CD4-positive, alpha-beta T cell (primary cell): ENCODE measurements around the gene SLC7A5. TPM values are rescaled to one million over a fixed set of nuclear protein-coding genes. Genes with fewer than 3 reads are reported as not detected.
"Not testable (repeated sequence)": the region's sequence is repeated elsewhere in the genome, so short reads cannot be mapped to it uniquely, and the experiment has no call there.

Experiments
- ATAC-seq: fragments of 200-7000 bp; cut with Tn5 transposase; one replicate; pipeline ENCODE4 v1.10.0; 2022; ENCODE audit warnings: mild to moderate bottlenecking; ENCODE audit not compliant: poor library complexity
- CTCF ChIA-PET: fragments of 350-600 bp; sonication (Branson Sonifier 250); formaldehyde crosslinking; loops from one replicate; lab custom pipeline; 2021; ENCODE audit warnings: antibody characterized with exemption, inconsistent platforms; lab: Charles Lee
- POLR2A ChIA-PET: fragments of 350-600 bp; sonication (Branson Sonifier 250); formaldehyde crosslinking; loops from one replicate; lab custom pipeline; 2021; ENCODE audit warnings: antibody characterized with exemption, inconsistent platforms; lab: Charles Lee
- DNase-seq, 14 experiments: peaks; one replicate each; pipeline ENCODE4 v3.0.0-alpha.2; 2013 to 2020; ENCODE audit warnings: mixed read lengths in 2 of 14
- H3K27ac ChIP-seq, 2 donors: one replicate each; pipeline versions ENCODE4 v1.5.1 to v1.7.0; 2013; ENCODE audit warnings: low read length in 2 of 2, low read depth in 1 of 2, mild to moderate bottlenecking in 1 of 2
- H3K27me3 ChIP-seq, 2 experiments: 1 replicate in 1 of 2; 2 replicates in 1 of 2; pipeline versions ENCODE4 v1.6.1 to v1.7.0; 2013; ENCODE audit warnings: low read length in 2 of 2, control low read depth in 1 of 2, mild to moderate bottlenecking in 1 of 2, moderate library complexity in 1 of 2; ENCODE audit not compliant: insufficient read depth in 2 of 2, control insufficient read depth in 1 of 2
- H3K36me3 ChIP-seq: one replicate; pipeline ENCODE4 v1.6.1; 2013; ENCODE audit warnings: low read length, control low read depth; ENCODE audit not compliant: insufficient read depth
- H3K4me1 ChIP-seq: one replicate; pipeline ENCODE4 v1.6.1; 2013; ENCODE audit warnings: low read length, control low read depth; ENCODE audit not compliant: insufficient read depth
- H3K4me3 ChIP-seq: one replicate; pipeline ENCODE4 v1.5.1; 2013; ENCODE audit warnings: mild to moderate bottlenecking, low read length, moderate library complexity
- H3K9me3 ChIP-seq, 2 experiments: 1 replicate in 1 of 2; 2 replicates in 1 of 2; pipeline versions ENCODE4 v1.6.1 to v1.7.0; 2013; ENCODE audit warnings: low read length in 2 of 2, mild to moderate bottlenecking in 2 of 2, control low read depth in 1 of 2, moderate library complexity in 1 of 2; ENCODE audit not compliant: control insufficient read depth in 1 of 2, insufficient read depth in 1 of 2
- H3K27ac Mint-ChIP-seq: one replicate; pipeline ENCODE4 v1.8.0; 2020; ENCODE audit warnings: mixed read lengths
- H3K27me3 Mint-ChIP-seq: one replicate; pipeline ENCODE4 v1.8.0; 2021; ENCODE audit warnings: mixed read lengths
- H3K36me3 Mint-ChIP-seq: one replicate; pipeline ENCODE4 v1.8.0; 2021; ENCODE audit warnings: low read depth, mixed read lengths
- H3K4me1 Mint-ChIP-seq: one replicate; pipeline ENCODE4 v1.8.0; 2021; ENCODE audit warnings: low read depth, mixed read lengths
- H3K4me3 Mint-ChIP-seq: one replicate; pipeline ENCODE4 v1.8.0; 2020; ENCODE audit warnings: mild to moderate bottlenecking, mixed read lengths
- H3K9me3 Mint-ChIP-seq: one replicate; pipeline ENCODE4 v1.8.0; 2020; ENCODE audit warnings: mixed read lengths
- intact Hi-C, 2 experiments: fragments of 100-400 bp; cut with DNase I in 1 of 2; cut with micrococcal nuclease in 1 of 2; formaldehyde crosslinking; loops; one replicate each; pipeline versions ENCODE4 v1.15.1 to v1.9.0; 2023 to 2025; cut with DNase I, micrococcal nuclease
- total RNA-seq, 174 experiments: library from RNA in 2 of 174; stranded (reverse) in 2 of 174; gene quantifications; one replicate each; pipeline ENCODE4 v1.2.3 and lab custom pipeline; 2021 to 2026
- TF ChIP-seq, protein P1 (sequence below): fragments of 200-600 bp; IDR thresholded peaks from one replicate; pipeline ENCODE4 v1.8.0; 2022; ENCODE audit warnings: antibody characterized with exemption, mild to moderate bottlenecking

SLC7A5 gene
- total RNA-seq, 2 experiments from 2014 or later: 80.3 to 85.3 TPM

- POLR2A ChIA-PET: interaction anchor here (0.7 kb wide), 1 partner anchor 161 kb away, joined by 3 read pairs; the partner anchor contains the start of gene BANP
These were observed 78.8 kb downstream of the SLC7A5 start for GRCh38 chr16:87790292-87791100.

DNA sequence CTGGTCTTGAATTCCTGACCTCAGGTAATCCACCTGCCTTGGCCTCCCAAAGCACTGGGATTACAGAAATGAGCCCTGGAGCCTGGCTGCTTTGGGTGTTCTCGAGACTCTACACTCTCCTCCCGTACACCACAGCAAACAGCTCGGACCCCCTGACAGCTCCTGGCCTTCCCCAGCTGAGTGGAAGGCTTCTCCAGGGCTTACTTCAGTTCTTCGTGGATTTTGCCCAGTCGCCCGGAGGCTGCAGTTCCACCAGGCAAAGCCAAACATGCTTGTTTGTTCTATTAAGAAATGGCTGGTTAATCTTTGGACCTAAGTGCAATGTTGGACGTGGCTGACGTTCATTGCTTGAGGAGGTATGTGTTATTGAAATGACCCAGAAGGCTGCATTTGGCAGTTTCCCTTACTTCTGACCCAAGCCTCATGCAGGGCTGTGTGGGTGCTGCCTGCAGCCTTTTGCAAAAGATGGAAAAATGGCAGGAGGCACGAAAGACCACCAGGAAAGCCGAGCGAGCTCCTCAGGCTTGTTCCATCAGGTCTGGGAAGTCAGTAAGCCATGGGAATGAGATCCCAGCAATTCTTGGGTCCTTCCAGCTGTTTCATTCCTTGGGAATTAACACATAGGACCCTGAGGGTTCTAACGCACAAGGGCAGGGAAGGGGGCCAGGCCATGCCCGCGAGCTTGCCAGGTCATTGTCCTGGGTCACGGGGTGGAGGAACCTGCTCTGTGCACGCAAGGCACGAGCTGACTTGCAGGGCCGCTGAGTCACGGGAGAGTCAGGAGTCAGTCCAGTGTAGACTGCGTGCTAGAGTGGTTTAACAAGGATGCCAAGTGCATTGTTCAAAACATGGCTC, 79.6 kb downstream of the SLC7A5 start:
- Mint-ChIP-seq H3K36me3 (no peaks in the 10 kb centered on the region), H3K27ac (no peak overlapping the region), H3K27me3 (no peaks in the 10 kb centered on the region), H3K4me3 (no peak overlapping the region), H3K4me1 (no peaks in the 10 kb centered on the region), H3K9me3 (no peaks in the 10 kb centered on the region)
- ATAC-seq (no peak), DNase-seq (no peak)
- Histone ChIP-seq H3K4me1 (no peaks in the 10 kb centered on the region), H3K27ac (no peak overlapping the region), H3K9me3 (no peaks in the 10 kb centered on the region), H3K27me3 (no peaks in the 10 kb centered on the region), H3K36me3 (no peaks in the 10 kb centered on the region), H3K4me3 (no peak overlapping the region)
- intact Hi-C loops: no loop called here
- TF ChIP-seq, protein P1, sequence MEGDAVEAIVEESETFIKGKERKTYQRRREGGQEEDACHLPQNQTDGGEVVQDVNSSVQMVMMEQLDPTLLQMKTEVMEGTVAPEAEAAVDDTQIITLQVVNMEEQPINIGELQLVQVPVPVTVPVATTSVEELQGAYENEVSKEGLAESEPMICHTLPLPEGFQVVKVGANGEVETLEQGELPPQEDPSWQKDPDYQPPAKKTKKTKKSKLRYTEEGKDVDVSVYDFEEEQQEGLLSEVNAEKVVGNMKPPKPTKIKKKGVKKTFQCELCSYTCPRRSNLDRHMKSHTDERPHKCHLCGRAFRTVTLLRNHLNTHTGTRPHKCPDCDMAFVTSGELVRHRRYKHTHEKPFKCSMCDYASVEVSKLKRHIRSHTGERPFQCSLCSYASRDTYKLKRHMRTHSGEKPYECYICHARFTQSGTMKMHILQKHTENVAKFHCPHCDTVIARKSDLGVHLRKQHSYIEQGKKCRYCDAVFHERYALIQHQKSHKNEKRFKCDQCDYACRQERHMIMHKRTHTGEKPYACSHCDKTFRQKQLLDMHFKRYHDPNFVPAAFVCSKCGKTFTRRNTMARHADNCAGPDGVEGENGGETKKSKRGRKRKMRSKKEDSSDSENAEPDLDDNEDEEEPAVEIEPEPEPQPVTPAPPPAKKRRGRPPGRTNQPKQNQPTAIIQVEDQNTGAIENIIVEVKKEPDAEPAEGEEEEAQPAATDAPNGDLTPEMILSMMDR: no peak
- ChIA-PET CTCF (interaction anchor here (0.7 to 1.2 kb wide), 3 partner anchors 11 to 82 kb away, joined by 3 to 4 read pairs (median 4); no protein-coding TSS in a partner anchor), POLR2A (interaction anchor here (0.7 kb wide), 1 partner anchor 161 kb away, joined by 3 read pairs; the partner anchor contains the start of gene BANP)

More at GRCh38 chr16:87790292-87791100, 78.8 kb downstream of the SLC7A5 start:
- Mint-ChIP-seq H3K27ac (no peak overlapping the region), H3K27me3 (no peaks in the 10 kb centered on the region), H3K4me3 (no peak overlapping the region), H3K36me3 (no peaks in the 10 kb centered on the region), H3K4me1 (no peaks in the 10 kb centered on the region), H3K9me3 (no peaks in the 10 kb centered on the region)
- TF ChIP-seq, protein P1: no peak
- H3K27ac ChIP-seq: no peak overlapping the region
- ATAC-seq (no peak), DNase-seq (no peak)
- CTCF ChIA-PET: interaction anchor here (0.9 to 1.2 kb wide), 2 partner anchors 12 to 81 kb away, joined by 4 read pairs; no protein-coding TSS in a partner anchor
- H3K9me3 ChIP-seq: no peaks in the 10 kb centered on the region
- no peaks in the 10 kb centered on the region for H3K36me3 ChIP-seq
- intact Hi-C loops: no loop called here
- no peaks in the 10 kb centered on the region for H3K27me3 ChIP-seq
- H3K4me1 ChIP-seq: no peaks in the 10 kb centered on the region
- no peak overlapping the region for H3K4me3 ChIP-seq

- not testable (repeated sequence) for H3K4me3 Mint-ChIP-seq
These were observed 80.4 kb downstream of the SLC7A5 start for GRCh38 chr16:87788730-87789436.

GRCh38 chr16:87787451-87788091, 81.7 kb downstream of the SLC7A5 start:
- CTCF ChIA-PET: interaction anchor here (1.2 kb wide), 1 partner anchor 84 kb away, joined by 4 read pairs; no protein-coding TSS in a partner anchor
- H3K4me3 Mint-ChIP-seq, H3K4me1 ChIP-seq, H3K4me3 ChIP-seq, H3K4me1 Mint-ChIP-seq, H3K27me3 Mint-ChIP-seq, ATAC-seq, H3K27ac Mint-ChIP-seq, H3K36me3 ChIP-seq, POLR2A ChIA-PET, H3K9me3 Mint-ChIP-seq, DNase-seq, H3K9me3 ChIP-seq, H3K27me3 ChIP-seq, H3K36me3 Mint-ChIP-seq, H3K27ac ChIP-seq, intact Hi-C loops: not testable (repeated sequence)

More at GRCh38 chr16:87788730-87789436, 80.4 kb downstream of the SLC7A5 start:
- H3K4me1 ChIP-seq, H3K27me3 Mint-ChIP-seq, H3K27ac Mint-ChIP-seq, intact Hi-C loops, H3K36me3 ChIP-seq, ATAC-seq, H3K36me3 Mint-ChIP-seq, POLR2A ChIA-PET, H3K4me3 ChIP-seq, H3K4me1 Mint-ChIP-seq, DNase-seq, H3K9me3 Mint-ChIP-seq, H3K27ac ChIP-seq, H3K9me3 ChIP-seq, H3K27me3 ChIP-seq: not testable (repeated sequence)
- CTCF ChIA-PET: interaction anchor here (0.7 kb wide), 1 partner anchor 78 kb away, joined by 3 read pairs; no protein-coding TSS in a partner anchor
